Activated T-cell treated with anti-CD3 and anti-CD28 coated beads for 48 hours (primary cell): ENCODE data around the gene NDUFS2.
"Not testable (repeated sequence)": the region's sequence is repeated elsewhere in the genome, so short reads cannot be mapped to it uniquely, and the experiment has no call there.

Source experiments
- DNase-seq: peaks from one replicate; pipeline ENCODE4 v3.0.0-alpha.2; 2020; ENCODE audit warnings: low read depth

Gene NDUFS2

DNA sequence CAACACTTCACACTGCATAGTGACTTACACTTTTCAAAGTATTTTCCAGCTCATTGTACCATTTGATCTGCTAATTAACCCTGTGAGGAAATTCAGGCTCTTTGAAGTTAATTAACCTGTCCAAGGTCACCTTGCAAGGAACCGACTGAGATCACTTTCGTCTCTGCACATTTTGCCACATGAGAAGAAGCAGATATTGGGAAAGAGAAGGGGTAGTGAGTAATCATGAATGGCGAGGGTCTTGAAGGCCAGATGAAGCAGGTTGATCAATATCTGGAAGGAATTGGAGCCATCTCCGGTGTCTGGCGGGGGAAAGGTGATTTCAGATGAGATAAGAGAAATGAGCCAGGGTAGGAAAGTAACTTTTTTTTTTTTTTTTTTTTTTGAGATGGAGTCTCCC is 17.8 kb downstream of the NDUFS2 start:
- no peak for DNase-seq

DNA sequence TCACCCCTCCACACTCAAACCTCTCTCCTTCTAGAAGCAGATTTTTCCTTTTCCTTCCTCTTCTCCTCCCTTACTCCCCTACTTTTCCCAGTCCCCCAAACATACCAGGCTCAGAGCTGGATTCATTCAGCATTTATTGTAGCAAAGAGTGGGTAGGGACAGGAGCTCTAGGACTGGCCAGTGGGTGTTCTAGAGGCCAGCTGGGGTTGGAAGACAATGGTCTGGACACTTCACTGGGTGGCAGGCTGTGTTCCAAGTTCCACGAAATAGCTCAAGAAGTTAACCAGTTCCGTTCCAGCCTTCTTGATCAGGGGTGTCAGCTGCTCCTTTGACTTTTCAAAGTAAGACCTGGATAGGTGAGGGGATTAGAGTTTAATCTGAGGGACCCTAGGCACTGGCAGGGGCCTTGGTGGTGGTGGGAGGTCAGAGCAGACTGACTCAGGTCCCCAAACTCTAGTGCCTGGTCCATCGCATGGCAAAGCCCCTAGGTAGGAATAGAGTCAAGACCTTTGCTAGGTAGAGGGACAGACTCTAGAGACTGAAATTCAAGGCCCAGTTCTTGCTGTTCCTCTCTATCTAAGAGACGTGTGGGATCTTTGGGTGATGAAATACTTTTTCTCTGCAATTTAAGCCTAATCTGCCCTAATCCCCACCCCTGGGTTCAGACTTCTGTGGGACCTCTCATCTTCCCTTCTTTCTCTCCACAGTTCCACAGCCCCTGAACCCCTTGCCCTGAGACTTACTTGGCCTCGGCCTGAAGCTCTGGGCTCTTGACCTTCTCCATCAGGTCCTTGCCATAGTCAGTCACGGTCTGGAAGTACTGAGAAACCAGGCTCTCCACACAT is 20.2 kb downstream of the NDUFS2 start:
- DNase-seq, result no peak

DNA sequence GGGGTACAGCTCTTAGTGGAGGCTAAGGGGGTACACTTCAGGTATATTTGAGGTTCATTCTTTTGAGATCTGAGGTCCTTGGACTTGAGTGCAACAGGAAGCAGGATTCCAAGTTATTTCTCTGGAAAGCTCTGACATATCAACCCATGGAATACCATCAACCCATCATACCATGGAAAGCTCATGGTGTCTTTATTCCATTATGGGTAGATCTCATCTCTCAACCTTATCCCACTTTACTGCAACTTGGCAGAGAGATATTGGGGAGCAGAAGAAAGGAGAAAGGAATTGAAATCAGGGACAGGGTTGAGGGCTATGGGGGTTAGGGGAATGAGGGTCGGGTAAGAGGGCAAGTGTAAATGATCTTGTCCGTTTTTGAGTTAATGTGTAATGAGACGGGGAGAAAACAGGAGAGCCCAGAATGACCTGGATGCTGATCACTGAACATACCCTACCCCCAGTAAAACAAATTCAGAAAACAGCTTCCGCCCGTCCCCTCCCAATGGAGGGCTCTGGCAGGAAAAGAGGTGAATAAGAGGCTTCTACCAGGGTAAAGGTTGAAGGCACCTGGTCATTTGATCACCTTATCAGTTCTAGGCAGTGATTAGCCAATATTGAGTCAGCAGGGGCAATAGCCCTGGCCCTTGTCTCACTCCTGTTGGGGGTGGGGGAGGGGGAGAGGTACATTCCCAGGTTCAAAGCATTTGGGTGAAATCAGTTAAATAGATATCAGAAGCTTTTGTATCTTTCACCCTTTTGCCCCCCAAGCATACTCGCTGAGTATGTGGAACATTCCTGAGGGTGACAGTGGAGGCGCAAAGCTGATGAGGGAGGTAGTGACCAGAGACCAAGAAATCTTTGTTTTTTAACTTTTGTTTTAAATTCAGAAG is 21.9 kb downstream of the NDUFS2 start:
- DNase-seq, result no peak

DNA sequence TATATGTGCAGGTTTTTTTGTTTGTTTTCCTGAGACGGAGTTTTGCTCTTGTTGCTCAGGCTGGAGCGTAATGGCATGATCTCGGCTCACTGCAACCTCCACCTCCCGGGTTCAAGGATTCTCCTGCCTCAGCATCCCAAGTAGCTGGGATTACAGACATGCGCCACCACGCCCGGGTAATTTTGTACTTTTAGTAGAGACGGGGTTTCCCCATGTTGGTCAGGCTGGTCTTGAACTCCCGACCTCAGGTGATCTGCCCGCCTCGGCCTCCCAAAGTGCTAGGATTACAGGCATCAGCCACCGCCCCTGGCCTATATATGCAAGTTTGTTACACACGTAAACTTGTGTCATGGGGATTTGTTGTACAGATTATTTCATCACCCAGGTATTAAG is 22.5 kb downstream of the NDUFS2 start:
- DNase-seq, result not testable (repeated sequence)

DNA sequence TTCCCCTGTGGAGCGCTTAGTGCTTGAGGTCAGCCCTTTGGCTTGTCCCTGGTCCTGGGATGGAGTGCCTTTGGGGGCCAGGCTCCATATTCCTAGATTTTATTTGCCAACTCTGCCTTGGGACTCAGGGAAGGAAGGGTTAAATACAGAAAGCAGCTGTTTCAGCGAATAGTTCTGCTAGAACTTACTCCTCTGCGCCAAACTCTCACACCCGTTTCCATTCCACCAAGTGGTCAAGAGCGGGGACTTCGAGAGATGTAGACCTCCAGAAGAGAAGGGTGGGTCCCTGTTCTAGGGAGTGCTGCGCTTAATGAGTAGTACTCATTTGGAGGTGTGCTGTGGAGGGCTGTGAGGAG is 23.0 kb downstream of the NDUFS2 start:
- DNase-seq, result no peak

DNA sequence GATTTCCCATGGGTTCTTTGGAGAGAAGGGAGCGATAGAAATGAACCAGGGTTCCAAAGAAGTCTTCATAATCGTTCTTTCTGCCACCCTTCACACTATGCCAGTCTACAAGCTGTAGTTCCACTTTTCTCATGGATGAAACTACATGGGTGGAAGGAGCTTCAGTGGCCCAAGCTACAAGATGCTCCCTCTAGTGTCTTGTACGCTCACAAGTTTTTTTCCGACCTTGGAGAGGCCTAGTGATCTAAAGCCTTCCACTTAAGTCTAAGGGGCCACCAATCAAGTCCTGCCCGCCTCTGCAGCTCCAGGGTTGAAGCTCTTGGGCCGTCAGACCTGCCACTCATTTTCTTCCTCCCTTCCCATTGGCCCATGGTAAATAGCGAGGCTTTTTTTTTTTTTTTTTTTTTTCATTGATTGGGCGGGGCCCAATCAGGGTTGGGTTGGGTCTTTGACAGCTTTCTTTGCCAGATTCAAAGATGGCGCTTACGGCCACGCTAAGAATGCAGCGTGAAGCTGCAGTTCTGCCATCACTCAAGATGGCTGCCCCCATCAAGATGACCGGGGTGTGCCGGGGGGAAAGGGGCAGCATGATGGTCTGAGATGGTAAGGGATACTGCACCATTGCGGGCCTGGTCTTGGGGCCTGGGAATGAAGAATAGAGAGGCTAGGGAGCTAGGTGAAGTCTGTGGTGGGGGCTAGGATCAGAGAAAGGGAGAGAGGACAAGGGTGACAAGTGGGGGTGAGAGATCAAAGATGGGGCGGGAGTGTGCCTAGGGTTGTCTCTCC is 23.6 kb downstream of the NDUFS2 start, which contains the start of gene TOMM40L:
Gene TOMM40L (plus strand): TSS at position 527 of the 786 bp plus-strand sequence. CDS start 430 bp downstream, outside the sequence.
- peak; percentile 75 for DNase-seq

DNA sequence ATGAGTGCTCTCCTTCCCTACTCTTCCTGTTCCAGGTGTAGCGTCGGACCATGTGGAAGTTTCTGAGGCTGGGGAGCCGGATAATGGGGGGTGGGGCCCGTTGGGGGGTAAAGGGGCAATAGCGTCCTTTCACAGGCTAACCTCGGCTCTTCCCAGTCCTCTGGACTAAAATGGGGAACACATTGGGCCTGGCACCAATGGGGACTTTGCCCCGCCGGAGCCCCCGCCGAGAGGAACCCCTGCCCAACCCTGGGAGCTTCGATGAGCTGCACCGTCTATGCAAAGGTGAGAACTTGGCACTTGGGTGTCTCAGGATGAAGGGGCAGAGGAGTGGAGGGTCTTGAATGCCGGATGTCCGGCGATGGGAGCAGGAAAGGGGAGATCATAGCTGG is 24.1 kb downstream of the NDUFS2 start:
- DNase-seq, result no peak

DNA sequence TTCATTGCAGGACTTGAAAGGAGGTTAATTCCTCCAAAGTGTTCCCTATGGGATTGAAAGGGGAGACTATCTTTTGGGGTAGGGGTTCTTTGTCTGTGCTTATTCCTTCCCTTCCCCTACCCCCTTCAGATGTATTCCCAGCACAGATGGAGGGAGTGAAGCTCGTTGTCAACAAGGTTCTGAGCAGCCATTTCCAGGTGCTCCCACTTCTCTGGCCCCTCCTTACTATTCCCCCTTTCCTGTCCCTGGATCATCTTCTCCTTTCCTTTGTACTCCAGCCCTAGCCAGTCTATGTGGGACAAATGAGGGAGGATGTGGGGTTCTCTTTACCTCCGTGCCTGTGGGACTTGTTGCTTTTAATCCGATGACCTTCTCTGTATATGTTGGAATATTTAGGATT is 24.6 kb downstream of the NDUFS2 start:
- no peak for DNase-seq

DNA sequence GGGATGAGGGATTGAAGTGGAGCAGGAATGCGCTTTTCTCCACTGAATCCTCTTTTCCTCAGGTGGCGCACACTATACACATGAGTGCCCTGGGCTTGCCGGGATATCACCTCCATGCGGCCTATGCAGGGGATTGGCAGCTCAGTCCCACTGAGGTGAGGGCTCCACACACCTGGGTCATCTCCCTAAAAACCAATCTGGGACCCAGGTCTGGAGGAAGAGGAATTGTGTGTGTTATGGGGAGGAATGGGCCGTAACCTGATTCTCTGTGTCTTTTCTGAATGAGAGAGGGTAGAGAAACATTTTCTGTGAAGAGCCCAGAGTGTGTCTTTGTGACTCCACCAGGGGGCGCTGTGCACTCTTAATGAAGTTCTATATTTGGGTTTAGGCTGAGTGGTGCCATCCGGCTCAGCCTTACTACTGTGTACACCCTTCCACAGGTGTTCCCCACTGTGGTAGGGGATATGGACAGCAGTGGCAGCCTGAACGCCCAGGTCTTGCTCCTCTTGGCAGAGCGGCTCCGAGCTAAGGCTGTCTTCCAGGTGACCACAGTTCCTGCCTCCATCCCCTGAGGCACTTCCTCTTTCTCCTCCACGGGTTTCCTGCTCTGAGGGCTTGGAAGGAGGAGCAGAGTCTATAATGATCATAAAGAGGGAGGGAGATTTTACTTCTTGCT is 25.2 kb downstream of the NDUFS2 start:
- peak; percentile 79 for DNase-seq

DNA sequence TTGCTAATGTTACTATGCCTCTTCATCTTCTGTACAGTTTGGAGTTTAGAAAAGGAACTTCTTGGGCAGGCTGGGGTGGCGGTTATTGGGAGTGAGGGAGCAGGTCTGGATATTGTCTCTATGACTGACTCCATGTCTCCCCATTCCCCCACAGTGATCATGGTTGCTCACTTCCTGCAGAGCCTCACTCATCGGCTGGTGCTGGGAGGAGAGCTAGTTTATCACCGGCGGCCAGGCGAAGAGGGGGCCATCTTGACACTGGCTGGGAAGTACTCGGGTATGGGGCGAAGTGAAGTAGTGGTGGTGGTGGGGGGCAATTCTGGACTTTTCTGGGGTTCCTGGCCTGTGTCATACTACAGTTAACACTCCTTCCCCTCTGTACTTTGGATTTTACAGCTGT is 25.9 kb downstream of the NDUFS2 start:
- DNase-seq, result no peak

DNA sequence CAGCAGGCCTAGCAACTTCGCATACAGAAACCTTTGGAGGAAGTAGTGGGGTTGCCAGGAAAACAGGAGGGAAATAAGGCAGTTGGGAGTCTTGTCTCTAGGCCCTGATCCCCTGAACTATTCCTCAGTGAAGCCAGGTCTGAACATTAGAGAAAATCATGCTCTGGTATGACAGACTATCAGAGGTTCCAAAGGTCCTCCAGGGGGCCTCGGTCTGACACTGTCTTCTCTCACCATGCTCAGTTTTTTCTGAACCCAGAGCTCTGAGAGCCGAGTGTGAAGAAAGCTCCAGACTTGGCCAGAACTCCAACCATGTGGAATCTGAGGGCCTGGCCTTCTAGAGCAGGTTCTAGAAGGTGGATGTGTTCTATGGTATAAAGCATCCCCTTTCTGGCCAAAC is 27.7 kb downstream of the NDUFS2 start:
- DNase-seq, result no peak

DNA sequence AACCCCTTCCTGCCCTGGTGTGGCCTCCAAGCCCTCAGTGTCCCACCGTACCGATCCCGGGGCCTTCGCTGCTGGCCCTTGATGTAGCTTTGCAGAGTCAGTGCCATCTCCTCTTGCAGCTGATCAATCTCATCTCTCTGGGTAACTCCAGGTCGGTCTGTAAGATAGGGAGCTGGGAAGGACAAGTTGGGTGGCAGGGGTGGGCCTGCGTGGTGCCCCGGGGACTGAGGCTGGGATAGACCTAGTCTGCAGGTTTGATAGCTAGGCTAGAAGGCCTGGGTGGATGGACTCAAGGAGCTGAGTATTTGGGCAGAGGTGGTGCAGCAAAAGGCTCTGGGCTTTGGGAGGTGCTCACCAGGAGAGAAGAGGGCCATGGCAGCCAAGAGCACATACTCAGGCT is 28.6 kb downstream of the NDUFS2 start:
- no peak for DNase-seq

DNA sequence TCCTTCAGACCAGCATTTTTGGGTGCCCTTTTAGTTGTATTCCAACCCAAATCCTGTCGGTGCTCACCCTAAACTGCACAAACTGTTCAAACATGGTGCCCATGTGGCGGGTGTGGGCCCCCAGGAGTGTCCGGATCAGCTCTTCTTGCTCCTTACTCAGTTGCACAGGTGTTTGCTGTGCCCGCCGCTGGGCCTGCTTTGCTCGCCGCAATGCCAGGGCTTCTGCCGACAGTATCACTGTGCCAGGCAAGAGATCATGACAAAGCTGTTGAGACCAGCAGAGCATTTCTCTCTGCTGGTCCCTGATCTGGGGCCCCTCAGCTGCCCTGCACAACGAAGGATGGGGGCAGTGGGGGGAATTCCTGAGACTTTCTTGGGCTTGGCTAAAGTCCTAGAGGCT is 30.9 kb downstream of the NDUFS2 start:
- no peak for DNase-seq

DNA sequence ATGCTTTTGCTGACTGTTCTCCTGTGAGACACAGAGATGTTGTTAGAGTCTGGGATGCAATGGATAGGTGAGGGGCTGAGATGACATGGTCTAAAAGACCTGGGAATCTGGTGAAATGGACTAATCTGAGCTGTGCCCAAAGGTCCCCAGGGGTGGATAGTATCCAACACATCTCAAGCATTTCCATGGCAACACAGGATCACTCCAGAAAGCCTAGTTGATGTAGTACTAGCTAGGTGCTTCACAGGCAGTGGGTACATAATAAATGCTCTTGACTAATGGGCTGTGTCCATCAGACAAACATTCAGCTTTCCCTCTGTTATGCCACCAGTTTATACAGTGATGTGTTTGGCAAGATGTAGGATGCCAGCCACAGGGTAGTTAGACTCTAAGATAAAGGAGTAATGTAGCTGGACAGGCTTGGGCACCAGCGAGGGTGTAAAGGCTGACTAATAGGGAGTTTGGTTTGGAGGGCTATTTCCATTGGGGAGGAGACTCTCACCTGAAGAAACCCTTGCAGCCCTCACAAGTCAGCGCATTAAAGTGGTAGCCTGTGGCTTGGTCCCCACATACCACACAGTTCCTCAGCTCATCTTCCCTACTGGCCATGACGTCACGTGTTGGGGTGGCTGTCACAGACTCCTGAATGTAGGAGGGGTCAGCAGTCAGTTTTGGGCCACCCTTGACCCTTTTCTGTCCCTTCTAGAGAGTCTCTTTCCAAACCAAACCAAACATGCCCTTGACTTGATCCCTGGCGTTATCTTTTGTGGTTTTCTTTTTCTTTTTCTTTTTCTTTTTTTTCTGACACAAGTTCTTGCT is 34.0 kb downstream of the NDUFS2 start:
- no peak for DNase-seq

DNA sequence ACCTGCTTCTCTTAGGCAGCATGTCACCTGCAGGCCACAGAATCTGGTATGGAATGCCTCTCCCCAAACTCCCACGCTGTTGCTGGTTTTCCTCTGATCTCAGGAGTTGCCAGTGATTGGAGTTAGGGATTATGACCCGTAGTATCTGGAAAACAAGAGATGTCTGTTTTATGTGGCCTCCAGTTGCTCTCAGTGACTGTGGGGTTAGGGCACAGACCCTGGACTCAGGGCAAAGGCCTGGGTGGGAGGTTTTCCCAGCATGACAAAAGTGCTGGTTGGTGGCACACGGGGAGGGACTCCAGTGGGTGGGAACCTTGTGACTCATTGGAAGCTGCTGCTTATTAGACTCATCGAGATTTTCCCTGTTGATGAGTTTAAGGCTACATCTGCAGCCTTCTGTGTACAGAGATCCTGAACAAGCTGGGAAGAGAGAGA is 35.9 kb downstream of the NDUFS2 start, which contains the start of gene NR1I3:
Gene NR1I3 (minus strand): TSS at position 165 of the 435 bp plus-strand sequence. CDS start 1,638 bp downstream, outside the sequence.
- DNase-seq, result no peak

DNA sequence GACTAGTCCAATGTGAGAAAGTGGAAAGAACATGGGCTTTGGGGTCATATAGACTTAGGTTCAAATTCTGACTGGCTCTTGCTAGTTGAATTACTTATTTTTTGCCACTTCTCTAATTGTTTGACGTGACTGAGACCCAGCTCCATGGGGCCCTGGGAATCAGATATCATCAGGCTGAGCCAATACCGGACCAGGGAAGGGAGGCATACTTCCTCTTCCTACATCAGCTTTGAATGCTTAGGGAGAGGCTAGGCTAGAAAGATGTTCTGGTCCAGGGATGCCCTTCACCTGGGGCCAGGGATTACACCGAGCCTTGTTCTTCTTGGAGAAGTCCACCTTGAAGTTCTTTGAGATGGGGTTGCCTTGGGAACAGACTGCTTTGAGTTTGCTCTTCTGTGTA is 39.5 kb downstream of the NDUFS2 start:
- no peak for DNase-seq

DNA sequence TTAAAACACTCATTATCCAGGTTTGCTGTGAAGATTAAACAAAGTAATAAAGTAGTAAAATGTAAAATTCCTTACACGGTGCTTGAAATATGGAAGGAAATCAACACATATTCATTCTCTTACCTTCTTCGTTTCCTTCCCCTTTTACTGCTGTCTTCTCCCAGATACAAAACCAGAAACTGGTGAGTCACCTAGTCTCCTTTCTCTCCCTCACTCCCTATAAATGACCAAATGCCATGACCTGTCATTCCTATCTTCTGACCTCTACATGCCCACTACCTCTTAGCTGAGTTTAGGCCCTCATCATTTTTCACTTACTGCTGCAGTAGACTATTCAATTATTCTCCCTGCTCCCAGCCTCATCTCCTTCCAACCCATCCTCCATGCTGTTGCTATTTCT is 40.1 kb downstream of the NDUFS2 start:
- no peak for DNase-seq

DNA sequence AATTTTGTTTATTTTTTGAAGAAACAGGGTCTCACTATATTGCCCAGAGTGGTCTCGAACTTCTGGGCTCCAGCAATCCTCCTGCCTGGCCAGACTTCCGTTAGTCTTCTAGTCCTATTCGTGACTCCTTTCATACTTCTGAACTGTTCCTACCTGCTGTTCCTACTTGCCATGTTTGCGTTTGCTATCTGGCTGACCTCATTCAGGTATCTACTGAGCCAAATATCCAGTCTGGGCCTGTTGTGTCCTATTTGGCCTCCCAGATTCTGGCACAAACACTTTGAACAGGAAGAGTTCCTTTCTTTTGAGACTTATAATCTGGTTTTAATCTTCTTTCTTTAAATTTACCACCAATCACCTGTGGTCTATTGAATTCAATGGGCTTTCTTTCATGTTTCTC is 42.7 kb downstream of the NDUFS2 start:
- no peak for DNase-seq

DNA sequence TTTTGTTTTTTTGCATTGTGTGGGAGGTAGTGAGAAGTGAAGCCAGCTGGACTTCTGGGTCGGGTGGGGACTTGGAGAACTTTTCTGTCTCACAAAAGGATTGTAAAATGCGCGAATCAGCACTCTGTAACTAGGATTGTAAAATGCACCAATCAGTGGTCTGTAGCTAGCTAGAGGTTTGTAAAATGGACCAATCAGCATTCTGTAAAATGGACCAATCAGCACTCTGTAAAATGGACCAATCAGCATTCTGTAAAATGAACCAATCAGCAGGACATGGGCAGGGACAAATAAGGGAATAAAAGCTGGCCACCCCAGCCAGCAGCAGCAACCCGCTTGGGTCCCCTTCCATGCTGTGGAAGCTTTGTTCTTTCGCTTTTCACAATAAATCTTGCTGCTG is 47.9 kb downstream of the NDUFS2 start:
- DNase-seq, result not testable (repeated sequence)

DNA sequence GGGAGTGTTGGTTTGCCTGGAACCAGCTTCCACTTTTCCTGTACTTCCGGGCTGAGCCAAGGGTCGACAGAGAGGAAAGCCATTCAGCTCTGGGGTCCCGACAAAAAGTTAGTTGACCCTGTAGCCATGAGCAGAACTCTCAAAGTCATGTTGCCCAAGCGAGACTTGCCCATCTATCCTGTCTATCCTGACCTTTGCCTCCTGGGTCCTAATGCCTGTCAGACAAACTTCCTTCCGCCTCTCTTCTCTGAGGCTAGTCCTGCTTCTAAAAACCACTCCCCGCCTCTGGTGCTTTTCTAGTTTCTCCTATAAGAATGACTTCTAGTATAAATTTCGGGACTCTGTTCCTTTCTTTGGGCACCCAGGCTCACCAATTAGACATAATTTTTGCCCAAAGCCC is 48.7 kb downstream of the NDUFS2 start:
- no peak for DNase-seq

DNA sequence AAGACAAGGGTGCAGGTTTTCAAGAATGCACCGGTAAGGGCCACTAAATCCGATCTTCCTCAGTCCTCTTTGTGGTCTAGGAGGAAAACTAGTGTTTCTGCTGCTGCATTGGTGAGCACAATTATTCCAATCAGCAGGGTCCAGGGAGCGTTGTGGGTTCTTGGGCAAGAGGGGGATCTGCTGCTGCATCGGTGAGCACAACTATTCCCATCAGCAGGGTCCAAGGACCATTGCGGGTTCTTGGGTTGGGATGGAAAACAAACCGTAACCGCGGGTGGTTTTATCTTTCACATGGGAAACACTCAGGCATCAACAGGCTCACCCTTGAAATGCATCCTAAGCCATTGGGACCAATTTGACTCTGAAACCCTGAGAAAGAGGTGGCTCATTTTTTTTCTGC is 49.4 kb downstream of the NDUFS2 start:
- DNase-seq, result no peak
